ENCODE results near the gene C5orf52. TPM values are rescaled to one million over a fixed set of nuclear protein-coding genes. Genes with fewer than 3 reads are reported as not detected.

C5orf52 gene
- total RNA-seq, 1 experiment from 2014 or later, result 0.84 TPM

- POLR2A ChIA-PET (ENCODE audit: unreplicated experiment), result no interaction called here
- no peak for ATAC-seq
Observed at GRCh38 chr5:157668356-157668755, 3.0 kb upstream of the C5orf52 start.

GRCh38 chr5:157669701-157670097 lies 1.6 kb upstream of the C5orf52 start:
- Histone ChIP-seq H4K20me1 (ENCODE audit: low read length) (no peaks in the 10 kb centered on the region), H3F3A (ENCODE audit: low read length, unreplicated experiment) (no peaks in the 10 kb centered on the region), H3K4me1 (ENCODE audit: insufficient read depth, low read length) (peaks cover 31% of the 10 kb centered on the region), H3K9me3 (ENCODE audit: low read length) (no peaks in the 10 kb centered on the region), H3K9me2 (replicated peaks; ENCODE audit: low read length) (no peaks in the 10 kb centered on the region), H3K4me2 (ENCODE audit: low read length) (peak overlapping the region; percentile 83), H3K4me3 (ENCODE audit: low read length) (no peak overlapping the region), H3K27ac (ENCODE audit: low read length) (peak overlapping the region; percentile 91), H3K36me3 (ENCODE audit: low read depth, low read length) (no peaks in the 10 kb centered on the region), H2AFZ (ENCODE audit: low read length) (no peak overlapping the region), H3K79me2 (ENCODE audit: low read length) (peaks cover 8% of the 10 kb centered on the region; the same call in 1 of the 2 replicates), H3K9ac (ENCODE audit: low read length) (peak overlapping the region; percentile 89), H3K27me3 (ENCODE audit: low read length) (no peaks in the 10 kb centered on the region)
- BruUV-seq (replicated peaks), result no TSS peak
- intact Hi-C loops (cut with micrococcal nuclease), result loop anchor here (1.0 to 5.0 kb wide), 8 partner anchors 41 to 297 kb away; partner anchors contain the start of genes ADAM19 and LSM11
- CTCF ChIA-PET, result interaction anchor here (0.5 to 1.1 kb wide), 3 partner anchors 28 to 198 kb away, joined by 3 read pairs; no protein-coding TSS in a partner anchor
- DNase-seq, result no peak
- TF ChIP-seq CTCF (conservative IDR thresholded peaks at IDR 0.05; ENCODE audit: low read depth, low read length) (no peak), EZH2phosphoT487 (IDR thresholded peaks at IDR 0.05; ENCODE audit: borderline replicate concordance, low read length) (no peak), EZH2 (IDR thresholded peaks at IDR 0.05; ENCODE audit: low read length, unreplicated experiment) (no peak)
- ATAC-seq, result no peak
- POLR2A ChIA-PET (ENCODE audit: unreplicated experiment), result no interaction called here

More at GRCh38 chr5:157668356-157668755, 3.0 kb upstream of the C5orf52 start:
- no peaks in the 10 kb centered on the region for H4K20me1 ChIP-seq (ENCODE audit: low read length)
- H3K79me2 ChIP-seq (ENCODE audit: low read length), result peaks cover 8% of the 10 kb centered on the region; the same call in 1 of the 2 replicates
- H3K9ac ChIP-seq (ENCODE audit: low read length), result no peak overlapping the region; the same call in 1 of the 2 replicates
- CTCF ChIA-PET, result interaction anchor here (1.0 kb wide), 2 partner anchors 63 to 75 kb away, joined by 3 to 10 read pairs; partner anchors contain the start of gene THG1L
- H3K9me3 ChIP-seq (ENCODE audit: low read length), result no peaks in the 10 kb centered on the region
- H3K4me3 ChIP-seq (ENCODE audit: low read length), result no peak overlapping the region
- no peaks in the 10 kb centered on the region for H3K27me3 ChIP-seq (ENCODE audit: low read length)
- intact Hi-C loops (cut with micrococcal nuclease), result loop anchor here (5.0 kb wide), 2 partner anchors 156 to 296 kb away; no protein-coding TSS in a partner anchor
- H3K9me2 ChIP-seq (replicated peaks; ENCODE audit: low read length), result no peaks in the 10 kb centered on the region
- H3K4me1 ChIP-seq (ENCODE audit: insufficient read depth, low read length), result peaks cover 31% of the 10 kb centered on the region
- TF ChIP-seq EZH2 (IDR thresholded peaks at IDR 0.05; ENCODE audit: low read length, unreplicated experiment) (no peak), CTCF (conservative IDR thresholded peaks at IDR 0.05; ENCODE audit: low read depth, low read length) (no peak), EZH2phosphoT487 (IDR thresholded peaks at IDR 0.05; ENCODE audit: borderline replicate concordance, low read length) (no peak)
- no peaks in the 10 kb centered on the region for H3K36me3 ChIP-seq (ENCODE audit: low read depth, low read length)
- no TSS peak for BruUV-seq (replicated peaks)
- DNase-seq, result no peak
- no peaks in the 10 kb centered on the region for H3F3A ChIP-seq (ENCODE audit: low read length, unreplicated experiment)
- no peak overlapping the region for H2AFZ ChIP-seq (ENCODE audit: low read length)
- peak overlapping the region; percentile 52; the same call in 1 of the 2 replicates for H3K27ac ChIP-seq (ENCODE audit: low read length)
- H3K4me2 ChIP-seq (ENCODE audit: low read length), result no peak overlapping the region
